Measurements from ENCODE around the gene DLG5. TPM values are rescaled to one million over a fixed set of nuclear protein-coding genes. Genes with fewer than 3 reads are reported as not detected.

Gene DLG5
- total and polyA plus RNA-seq, 10 of the 15 experiments (the other 5 are each of a cell fraction or from before 2014, with no cell fraction given) = 0.18 to 6.6 (median 2.7) TPM

GRCh38 chr10:77963901-77964300 lies 37.3 kb upstream of the DLG5 start (continued):
- TF ChIP-seq ZBTB33 (IDR thresholded peaks at IDR 0.05) (no peak), BMI1 (IDR thresholded peaks at IDR 0.05; ENCODE audit: borderline replicate concordance) (no peak), ZBED1 (IDR thresholded peaks at IDR 0.05; ENCODE audit: borderline replicate concordance) (no peak), USF1 (IDR thresholded peaks at IDR 0.05; ENCODE audit: borderline replicate concordance, extremely low read length, insufficient read depth, low read depth, low read length) (no peak), ETV6 (conservative IDR thresholded peaks at IDR 0.05 in 1 of 2, IDR thresholded peaks at IDR 0.05 in 1 of 2; ENCODE audit: borderline replicate concordance in 1 of 2, low read depth in 1 of 2) (no peak), SP1 (IDR thresholded peaks at IDR 0.05; ENCODE audit: low read depth, low read length) (no peak), TCF3 (IDR thresholded peaks at IDR 0.05; ENCODE audit: borderline replicate concordance, insufficient read depth, low read depth, low read length) (no peak), TCF12 (IDR thresholded peaks at IDR 0.05; ENCODE audit: low read depth, low read length) (no peak), SMC3 (IDR thresholded peaks at IDR 0.05; ENCODE audit: borderline replicate concordance, low read length) (no peak), MYC (IDR thresholded peaks at IDR 0.05; ENCODE audit: insufficient read depth, insufficient read length, insufficient replicate concordance, low read length, severe bottlenecking) (no peak), SMAD1 (IDR thresholded peaks at IDR 0.05; ENCODE audit: low read depth, partially characterized antibody) (no peak), EZH2 (IDR thresholded peaks at IDR 0.05; ENCODE audit: borderline replicate concordance, control insufficient read depth, low read depth, low read length) (no peak)
